ENCODE data around the gene EDC3.
"Not testable (repeated sequence)": the region's sequence is repeated elsewhere in the genome, so short reads cannot be mapped to it uniquely, and the experiment has no call there.

EDC3 gene

GRCh38 chr15:74695597-74696397, at the start of gene EDC3:
Gene EDC3 (minus strand): TSS chr15:74696024. CDS start chr15:74675124, 20,900 bp downstream.
- Histone ChIP-seq H3K4me3 (ENCODE audit: low read depth in 1 of 5, low read length in 5 of 5) (peak within 1 kb of the TSS; percentile 92 to 98 (median 97)), H3K36me3 (ENCODE audit: control insufficient read depth in 5 of 5, insufficient read depth in 5 of 5, low read length in 5 of 5) (no peaks in the 10 kb centered on the region), H3K27me3 (ENCODE audit: control insufficient read depth in 5 of 5, insufficient read depth in 4 of 5, low read length in 5 of 5) (no peaks in the 10 kb centered on the region)

DNA sequence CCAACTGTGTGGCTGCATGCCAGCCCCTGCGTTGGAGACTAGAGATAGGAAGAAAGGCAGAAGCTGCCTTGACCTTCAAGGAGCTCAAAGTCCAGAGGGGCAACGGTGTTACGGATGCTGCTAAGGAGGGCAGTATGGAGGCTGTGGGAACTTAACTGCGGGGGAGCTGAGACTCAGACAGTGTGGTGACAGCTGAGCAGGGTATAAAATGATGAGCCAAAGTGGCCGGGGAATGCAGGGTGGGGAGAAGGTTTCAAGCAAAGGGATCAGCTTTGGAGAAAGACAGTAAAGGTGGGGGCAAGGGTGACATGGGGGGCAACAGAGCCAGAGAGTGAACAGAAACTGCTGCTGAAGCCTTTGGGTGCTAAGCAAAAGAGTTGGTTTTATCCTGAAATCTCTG, 46.6 kb upstream of the EDC3 start:
- peaks cover 0 to 3% (median 0%) of the 10 kb centered on the region in 5 donors for H3K4me1 ChIP-seq (ENCODE audit: control insufficient read depth in 5 of 5, insufficient read depth in 5 of 5, low read length in 5 of 5)
- H3K27ac ChIP-seq (ENCODE audit: low read depth, low read length) = no peak overlapping the region
- no peaks in the 10 kb centered on the region for H3K36me3 ChIP-seq (ENCODE audit: control insufficient read depth in 5 of 5, insufficient read depth in 5 of 5, low read length in 5 of 5)
- H3K27me3 ChIP-seq (ENCODE audit: control insufficient read depth in 5 of 5, insufficient read depth in 4 of 5, low read length in 5 of 5) = peaks cover 0 to 4% (median 0%) of the 10 kb centered on the region in 5 donors
- no peak overlapping the region for H3K9ac ChIP-seq (ENCODE audit: low read length in 5 of 5)
- H3K9me3 ChIP-seq (ENCODE audit: control insufficient read depth in 5 of 5, low read length in 5 of 5) = peaks cover 0 to 6% (median 4%) of the 10 kb centered on the region in 5 donors
- H3K4me3 ChIP-seq (ENCODE audit: low read depth in 1 of 5, low read length in 5 of 5) = no peak overlapping the region

More at GRCh38 chr15:74695597-74696397, at the start of gene EDC3:
- Histone ChIP-seq H3K4me1 (ENCODE audit: control insufficient read depth in 5 of 5, insufficient read depth in 5 of 5, low read length in 5 of 5) (peaks cover 5 to 26% (median 22%) of the 10 kb centered on the region in 5 donors), H3K9me3 (ENCODE audit: control insufficient read depth in 5 of 5, low read length in 5 of 5) (no peaks in the 10 kb centered on the region), H3K27ac (ENCODE audit: low read depth, low read length) (peak within 1 kb of the TSS; percentile 74), H3K9ac (ENCODE audit: low read length in 5 of 5) (peak within 1 kb of the TSS; percentile 66 to 99 (median 93))

DNA sequence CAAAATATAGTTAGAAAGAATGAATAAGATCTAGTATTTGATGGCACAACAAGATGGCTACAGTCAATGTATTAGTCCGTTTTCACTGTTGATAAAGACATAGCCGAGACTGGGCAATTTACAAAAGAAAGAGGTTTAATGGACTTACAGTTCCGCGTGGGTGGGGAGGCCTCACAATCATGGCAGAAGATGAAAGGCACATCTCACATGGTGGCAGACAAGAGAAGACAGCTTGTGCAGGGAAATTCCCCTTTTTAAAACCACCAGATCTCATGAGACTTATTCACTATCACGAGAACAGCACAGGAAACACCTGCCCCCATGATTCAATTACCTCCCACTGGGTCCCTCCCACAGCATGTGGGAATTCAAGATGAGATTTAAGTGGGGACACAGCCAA, 42.4 kb upstream of the EDC3 start:
- not testable (repeated sequence) for H3K36me3 ChIP-seq (ENCODE audit: control insufficient read depth in 5 of 5, insufficient read depth in 5 of 5, low read length in 5 of 5); H3K27ac ChIP-seq (ENCODE audit: low read depth, low read length); H3K9ac ChIP-seq (ENCODE audit: low read length in 5 of 5); H3K27me3 ChIP-seq (ENCODE audit: control insufficient read depth in 5 of 5, insufficient read depth in 4 of 5, low read length in 5 of 5); H3K4me1 ChIP-seq (ENCODE audit: control insufficient read depth in 5 of 5, insufficient read depth in 5 of 5, low read length in 5 of 5); H3K4me3 ChIP-seq (ENCODE audit: low read depth in 1 of 5, low read length in 5 of 5); H3K9me3 ChIP-seq (ENCODE audit: control insufficient read depth in 5 of 5, low read length in 5 of 5)

DNA sequence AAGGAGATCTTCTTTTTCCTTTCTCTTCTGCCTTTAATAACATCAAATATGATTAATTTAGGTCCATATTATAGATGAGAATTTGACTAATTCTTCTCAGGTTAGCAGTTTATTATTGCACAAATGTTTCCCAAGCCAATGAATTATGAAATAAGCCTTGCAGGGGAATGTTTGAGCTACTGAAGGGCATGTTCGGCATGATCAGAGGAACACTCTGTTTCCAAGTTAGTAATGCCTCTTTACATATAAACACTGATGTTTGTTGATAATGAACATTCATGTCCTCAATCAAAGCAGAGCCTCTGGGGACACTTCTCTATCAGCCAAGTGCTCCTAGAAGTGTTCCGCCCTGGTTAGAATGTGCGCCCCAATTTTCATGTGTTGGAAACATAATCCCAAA, 39.5 kb upstream of the EDC3 start:
- H3K36me3 ChIP-seq (ENCODE audit: control insufficient read depth in 5 of 5, insufficient read depth in 5 of 5, low read length in 5 of 5) = no peaks in the 10 kb centered on the region
- H3K27me3 ChIP-seq (ENCODE audit: control insufficient read depth in 5 of 5, insufficient read depth in 4 of 5, low read length in 5 of 5) = peaks cover 14 to 27% (median 19%) of the 10 kb centered on the region in 5 donors
- no peak overlapping the region for H3K4me3 ChIP-seq (ENCODE audit: low read depth in 1 of 5, low read length in 5 of 5)
- no peak overlapping the region for H3K27ac ChIP-seq (ENCODE audit: low read depth, low read length)
- no peaks in the 10 kb centered on the region for H3K4me1 ChIP-seq (ENCODE audit: control insufficient read depth in 5 of 5, insufficient read depth in 5 of 5, low read length in 5 of 5)
- H3K9ac ChIP-seq (ENCODE audit: low read length in 5 of 5) = no peak overlapping the region
- no peaks in the 10 kb centered on the region for H3K9me3 ChIP-seq (ENCODE audit: control insufficient read depth in 5 of 5, low read length in 5 of 5)

- Histone ChIP-seq H3K36me3 (ENCODE audit: control insufficient read depth in 5 of 5, insufficient read depth in 5 of 5, low read length in 5 of 5) (no peaks in the 10 kb centered on the region), H3K9me3 (ENCODE audit: control insufficient read depth in 5 of 5, low read length in 5 of 5) (no peaks in the 10 kb centered on the region), H3K4me1 (ENCODE audit: control insufficient read depth in 5 of 5, insufficient read depth in 5 of 5, low read length in 5 of 5) (no peaks in the 10 kb centered on the region), H3K27me3 (ENCODE audit: control insufficient read depth in 5 of 5, insufficient read depth in 4 of 5, low read length in 5 of 5) (peaks cover 14 to 32% (median 22%) of the 10 kb centered on the region in 5 donors), H3K9ac (ENCODE audit: low read length in 5 of 5) (no peak overlapping the region), H3K4me3 (ENCODE audit: low read depth in 1 of 5, low read length in 5 of 5) (no peak overlapping the region), H3K27ac (ENCODE audit: low read depth, low read length) (no peak overlapping the region)
These were observed 37.4 kb upstream of the EDC3 start for GRCh38 chr15:74733269-74733668.

- Histone ChIP-seq H3K27me3 (ENCODE audit: control insufficient read depth in 5 of 5, insufficient read depth in 4 of 5, low read length in 5 of 5) (peaks cover 16 to 35% (median 25%) of the 10 kb centered on the region in 5 donors), H3K27ac (ENCODE audit: low read depth, low read length) (no peak overlapping the region), H3K4me1 (ENCODE audit: control insufficient read depth in 5 of 5, insufficient read depth in 5 of 5, low read length in 5 of 5) (no peaks in the 10 kb centered on the region), H3K4me3 (ENCODE audit: low read depth in 1 of 5, low read length in 5 of 5) (no peak overlapping the region), H3K9me3 (ENCODE audit: control insufficient read depth in 5 of 5, low read length in 5 of 5) (no peaks in the 10 kb centered on the region), H3K9ac (ENCODE audit: low read length in 5 of 5) (no peak overlapping the region), H3K36me3 (ENCODE audit: control insufficient read depth in 5 of 5, insufficient read depth in 5 of 5, low read length in 5 of 5) (no peaks in the 10 kb centered on the region)
These were observed 37.0 kb upstream of the EDC3 start for GRCh38 chr15:74732846-74733245.

DNA sequence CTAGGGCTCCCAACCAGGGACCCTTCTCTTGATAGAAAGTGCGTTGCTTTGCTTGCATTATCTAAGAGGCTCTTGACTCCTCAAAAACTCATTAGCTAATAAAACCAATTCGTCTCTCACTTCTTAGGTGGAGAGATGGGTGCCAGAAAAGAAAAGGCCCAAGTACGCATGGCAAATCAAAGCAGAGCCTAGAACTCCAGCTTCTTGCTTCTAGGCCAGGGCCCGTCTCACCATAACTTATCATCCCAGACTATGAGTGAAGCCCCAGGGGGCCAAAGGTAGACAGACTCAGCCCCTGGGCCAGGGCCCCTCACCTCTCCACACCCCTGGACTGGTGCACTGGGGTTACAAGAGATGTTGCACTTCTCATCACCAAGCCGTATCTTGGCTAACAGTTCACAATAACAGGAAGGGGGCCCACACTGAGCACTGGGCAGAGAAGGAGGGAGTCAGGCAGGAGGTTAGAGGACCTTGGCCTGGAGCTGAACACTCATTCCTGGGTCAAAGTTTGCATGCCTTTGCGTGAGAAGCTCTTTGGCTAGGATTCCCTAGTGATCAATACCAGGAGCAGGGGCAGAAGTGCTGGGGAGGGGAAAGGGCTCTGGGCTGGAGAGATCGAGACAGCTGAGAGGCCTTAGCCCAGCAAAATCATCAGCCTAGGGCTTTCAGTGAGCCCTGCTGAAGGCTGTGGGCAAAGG, 34.9 kb upstream of the EDC3 start:
- no peaks in the 10 kb centered on the region for H3K36me3 ChIP-seq (ENCODE audit: control insufficient read depth in 5 of 5, insufficient read depth in 5 of 5, low read length in 5 of 5)
- peaks cover 23 to 42% (median 32%) of the 10 kb centered on the region in 5 donors for H3K27me3 ChIP-seq (ENCODE audit: control insufficient read depth in 5 of 5, insufficient read depth in 4 of 5, low read length in 5 of 5)
- H3K4me1 ChIP-seq (ENCODE audit: control insufficient read depth in 5 of 5, insufficient read depth in 5 of 5, low read length in 5 of 5) = peaks cover 5 to 14% (median 12%) of the 10 kb centered on the region in 5 donors
- H3K9ac ChIP-seq (ENCODE audit: low read length in 5 of 5) = peak overlapping the region in 1 of 5 donors; percentile 12
- H3K27ac ChIP-seq (ENCODE audit: low read depth, low read length) = no peak overlapping the region
- H3K9me3 ChIP-seq (ENCODE audit: control insufficient read depth in 5 of 5, low read length in 5 of 5) = no peaks in the 10 kb centered on the region
- H3K4me3 ChIP-seq (ENCODE audit: low read depth in 1 of 5, low read length in 5 of 5) = no peak overlapping the region

DNA sequence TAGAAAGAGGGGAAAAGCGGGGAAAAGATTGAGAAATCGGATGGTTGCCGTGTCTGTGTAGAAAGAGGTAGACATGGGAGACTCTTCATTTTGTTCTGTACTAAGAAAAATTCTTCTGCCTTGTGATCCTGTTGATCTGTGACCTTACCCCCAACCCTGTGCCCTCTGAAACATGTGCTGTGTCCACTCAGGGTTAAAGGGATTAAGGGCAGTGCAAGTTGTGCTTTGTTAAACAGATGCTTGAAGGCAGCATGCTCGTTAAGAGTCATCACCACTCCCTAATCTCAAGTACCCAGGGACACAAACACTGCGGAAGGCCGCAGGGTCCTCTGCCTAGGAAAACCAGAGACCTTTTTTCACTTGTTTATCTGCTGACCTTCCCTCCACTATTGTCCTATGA, 33.5 kb upstream of the EDC3 start:
- peaks cover 23 to 42% (median 35%) of the 10 kb centered on the region in 5 donors for H3K27me3 ChIP-seq (ENCODE audit: control insufficient read depth in 5 of 5, insufficient read depth in 4 of 5, low read length in 5 of 5)
- peaks cover 5 to 16% (median 14%) of the 10 kb centered on the region in 5 donors for H3K4me1 ChIP-seq (ENCODE audit: control insufficient read depth in 5 of 5, insufficient read depth in 5 of 5, low read length in 5 of 5)
- not testable (repeated sequence) for H3K9me3 ChIP-seq (ENCODE audit: control insufficient read depth in 5 of 5, low read length in 5 of 5); H3K27ac ChIP-seq (ENCODE audit: low read depth, low read length); H3K9ac ChIP-seq (ENCODE audit: low read length in 5 of 5); H3K4me3 ChIP-seq (ENCODE audit: low read depth in 1 of 5, low read length in 5 of 5); H3K36me3 ChIP-seq (ENCODE audit: control insufficient read depth in 5 of 5, insufficient read depth in 5 of 5, low read length in 5 of 5)

DNA sequence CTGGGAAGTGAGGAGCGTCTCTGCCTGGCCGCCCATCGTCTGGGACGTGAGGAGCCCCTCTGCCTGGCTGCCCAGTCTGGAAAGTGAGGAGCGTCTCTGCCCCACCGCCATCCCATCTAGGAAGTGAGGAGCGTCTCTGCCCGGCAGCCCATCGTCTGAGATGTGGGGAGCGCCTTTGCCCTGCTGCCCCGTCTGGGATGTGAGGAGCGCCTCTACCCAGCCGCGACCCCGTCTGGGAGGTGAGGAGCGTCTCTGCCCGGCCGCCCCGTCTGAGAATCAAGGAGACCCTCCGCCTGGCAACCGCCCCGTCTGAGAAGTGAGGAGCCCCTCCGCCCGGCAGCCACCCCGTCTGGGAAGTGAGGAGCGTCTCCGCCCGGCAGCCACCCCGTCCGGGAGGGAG, 32.9 kb upstream of the EDC3 start:
- H3K9me3 ChIP-seq (ENCODE audit: control insufficient read depth in 5 of 5, low read length in 5 of 5); H3K27ac ChIP-seq (ENCODE audit: low read depth, low read length); H3K4me3 ChIP-seq (ENCODE audit: low read depth in 1 of 5, low read length in 5 of 5); H3K36me3 ChIP-seq (ENCODE audit: control insufficient read depth in 5 of 5, insufficient read depth in 5 of 5, low read length in 5 of 5); H3K9ac ChIP-seq (ENCODE audit: low read length in 5 of 5): not testable (repeated sequence)
- H3K27me3 ChIP-seq (ENCODE audit: control insufficient read depth in 5 of 5, insufficient read depth in 4 of 5, low read length in 5 of 5) = peaks cover 23 to 42% (median 30%) of the 10 kb centered on the region in 5 donors
- H3K4me1 ChIP-seq (ENCODE audit: control insufficient read depth in 5 of 5, insufficient read depth in 5 of 5, low read length in 5 of 5) = peaks cover 5 to 16% (median 14%) of the 10 kb centered on the region in 5 donors

GRCh38 chr15:74727727-74728126, 31.9 kb upstream of the EDC3 start:
- no peak overlapping the region for H3K9ac ChIP-seq (ENCODE audit: low read length in 5 of 5)

More at GRCh38 chr15:74727727-74728126, 31.9 kb upstream of the EDC3 start:
- Histone ChIP-seq H3K27me3 (ENCODE audit: control insufficient read depth in 5 of 5, insufficient read depth in 4 of 5, low read length in 5 of 5) (peaks cover 18 to 36% (median 28%) of the 10 kb centered on the region in 5 donors), H3K36me3 (ENCODE audit: control insufficient read depth in 5 of 5, insufficient read depth in 5 of 5, low read length in 5 of 5) (no peaks in the 10 kb centered on the region), H3K4me1 (ENCODE audit: control insufficient read depth in 5 of 5, insufficient read depth in 5 of 5, low read length in 5 of 5) (peaks cover 5 to 16% (median 14%) of the 10 kb centered on the region in 5 donors), H3K9me3 (ENCODE audit: control insufficient read depth in 5 of 5, low read length in 5 of 5) (no peaks in the 10 kb centered on the region), H3K27ac (ENCODE audit: low read depth, low read length) (no peak overlapping the region), H3K4me3 (ENCODE audit: low read depth in 1 of 5, low read length in 5 of 5) (no peak overlapping the region)
